IPS-11a (cell line): ENCODE data around the gene DOK7.

Source experiments
- H3K4me3 ChIP-seq: one replicate; pipeline ENCODE4 v1.5.1; 2013; ENCODE audit warnings: low read depth, low read length, control low read depth

The DOK7 gene

GRCh38 chr4:3486541-3487540, 23.7 kb downstream of the DOK7 start:
- H3K4me3 ChIP-seq, result no peak overlapping the region

DNA sequence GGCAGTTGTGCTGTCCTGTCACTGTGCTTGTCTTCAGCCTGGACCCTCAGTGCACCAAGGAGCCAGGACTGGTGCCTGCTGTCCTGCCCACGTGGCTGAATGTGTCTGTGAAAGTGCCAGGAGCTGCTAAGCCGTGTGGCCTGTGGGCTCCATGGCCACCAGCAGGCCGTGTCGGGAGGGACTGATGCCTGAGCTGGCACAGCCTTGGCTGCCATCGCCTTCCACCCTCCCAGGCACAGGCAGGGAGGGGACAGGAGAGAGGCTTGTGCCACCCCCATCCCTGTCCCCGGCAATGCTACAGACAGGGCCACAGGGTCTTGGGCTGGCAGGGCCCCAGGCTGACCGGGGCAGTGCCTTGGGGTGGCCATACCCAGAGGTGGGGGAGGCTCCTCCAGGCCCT, 24.8 kb downstream of the DOK7 start:
- H3K4me3 ChIP-seq, result no peak overlapping the region

- no peak overlapping the region for H3K4me3 ChIP-seq
Observed at GRCh38 chr4:3488820-3489219, 25.7 kb downstream of the DOK7 start.

DNA sequence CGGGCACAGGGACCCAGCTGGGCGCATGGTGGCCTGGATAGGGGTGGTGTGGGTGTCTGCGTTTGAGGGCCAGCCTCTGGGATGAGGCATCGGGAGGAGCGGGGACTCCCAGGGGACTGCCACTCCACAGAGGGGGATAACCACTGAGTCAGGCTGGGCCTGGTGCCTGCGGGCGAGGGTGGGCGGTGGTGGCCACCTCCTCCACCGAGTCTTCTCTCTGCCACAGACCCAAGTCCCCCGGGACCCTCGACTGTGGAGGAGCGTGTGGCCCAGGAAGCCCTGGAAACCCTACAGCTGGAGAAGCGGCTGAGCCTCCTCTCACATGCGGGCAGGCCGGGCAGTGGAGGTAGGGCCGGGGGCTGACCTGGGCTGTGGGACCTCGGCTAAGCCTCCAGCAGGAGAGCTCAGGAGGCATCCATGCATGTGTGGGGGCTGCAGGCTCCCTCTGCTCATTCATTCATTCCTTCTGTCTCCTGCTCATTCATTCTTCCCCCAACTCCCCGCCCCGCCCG, 26.4 kb downstream of the DOK7 start:
- H3K4me3 ChIP-seq, result no peak overlapping the region

DNA sequence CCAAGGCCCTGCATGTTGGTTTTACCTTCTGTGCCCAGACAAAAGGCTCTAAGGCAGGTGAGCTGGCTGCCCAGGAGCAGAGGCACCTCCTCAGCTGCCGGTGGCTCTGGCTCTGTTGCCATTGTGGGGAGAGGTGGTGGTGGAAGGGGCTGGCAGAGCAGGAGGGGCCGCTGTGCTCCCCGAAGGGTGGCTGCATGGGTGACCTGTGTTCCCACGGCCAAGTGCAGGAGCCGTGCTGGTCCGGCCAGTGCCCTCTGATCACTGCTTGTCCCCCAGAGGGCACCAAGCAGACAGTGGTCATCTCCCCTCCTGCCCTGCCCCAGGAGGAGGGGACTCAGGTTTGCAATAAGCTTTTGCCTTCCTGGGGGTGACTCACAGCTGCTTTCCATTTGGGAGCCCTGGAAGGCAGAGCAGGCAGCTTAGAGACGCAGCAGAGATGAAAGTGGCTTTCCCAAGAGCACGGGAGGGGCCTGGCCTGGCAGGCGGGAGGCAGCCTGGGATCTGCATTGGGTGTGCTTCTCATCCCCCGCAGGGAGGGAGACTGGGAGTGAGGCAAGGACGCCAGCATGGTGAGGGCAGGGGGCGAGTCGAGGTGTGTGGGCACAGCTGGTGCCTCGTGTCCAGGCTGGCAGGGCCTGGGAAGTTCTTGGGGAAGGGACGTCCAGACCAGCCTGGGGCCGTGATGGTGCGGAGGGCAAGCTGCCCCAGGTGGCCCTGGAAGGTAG, 28.7 kb downstream of the DOK7 start:
- H3K4me3 ChIP-seq, result no peak overlapping the region

GRCh38 chr4:3492741-3493719, 29.9 kb downstream of the DOK7 start:
- no peak overlapping the region for H3K4me3 ChIP-seq

GRCh38 chr4:3493720-3494461, 30.8 kb downstream of the DOK7 start:
- H3K4me3 ChIP-seq, result no peak overlapping the region

- H3K4me3 ChIP-seq, result no peak overlapping the region
Observed at GRCh38 chr4:3494462-3494871, 31.4 kb downstream of the DOK7 start.

DNA sequence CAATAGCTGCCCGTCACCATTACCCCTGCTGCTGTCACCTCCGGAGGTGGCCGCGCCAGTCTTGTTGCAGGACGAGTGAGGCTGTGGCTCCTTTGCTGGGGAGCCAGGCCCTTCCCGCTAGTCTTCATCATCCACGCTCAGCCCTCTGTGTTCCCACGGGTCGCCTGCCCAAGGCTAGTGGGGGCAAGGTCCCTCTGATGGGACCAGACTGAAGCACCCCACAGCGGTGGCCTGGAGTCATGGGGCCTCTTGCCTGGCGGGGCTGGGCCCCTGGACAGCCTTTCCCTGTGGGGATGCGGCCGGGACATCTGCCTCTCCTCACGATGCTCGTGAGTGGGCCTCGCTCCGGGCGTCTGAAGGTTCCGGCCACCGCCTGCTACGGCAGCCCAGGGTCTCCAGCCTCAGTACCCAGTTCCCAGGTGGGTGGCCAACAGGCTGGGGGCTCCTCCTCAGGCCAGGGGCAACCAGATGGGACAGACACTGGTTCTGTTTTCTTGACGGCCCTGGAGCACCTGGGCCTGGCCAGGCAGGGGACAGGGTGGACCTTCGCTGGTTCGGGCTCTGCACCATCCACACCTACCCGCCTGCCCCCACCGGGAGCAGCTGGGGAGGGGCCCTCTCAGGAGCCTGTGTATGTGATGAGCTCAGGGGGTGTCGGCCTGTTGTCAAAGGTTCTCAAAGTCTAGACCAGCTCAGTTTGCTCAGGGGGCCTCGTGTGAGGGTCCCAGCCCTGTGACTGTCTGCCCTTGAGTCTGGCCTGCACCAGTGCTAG, 32.3 kb downstream of the DOK7 start:
- H3K4me3 ChIP-seq, result no peak overlapping the region

DNA sequence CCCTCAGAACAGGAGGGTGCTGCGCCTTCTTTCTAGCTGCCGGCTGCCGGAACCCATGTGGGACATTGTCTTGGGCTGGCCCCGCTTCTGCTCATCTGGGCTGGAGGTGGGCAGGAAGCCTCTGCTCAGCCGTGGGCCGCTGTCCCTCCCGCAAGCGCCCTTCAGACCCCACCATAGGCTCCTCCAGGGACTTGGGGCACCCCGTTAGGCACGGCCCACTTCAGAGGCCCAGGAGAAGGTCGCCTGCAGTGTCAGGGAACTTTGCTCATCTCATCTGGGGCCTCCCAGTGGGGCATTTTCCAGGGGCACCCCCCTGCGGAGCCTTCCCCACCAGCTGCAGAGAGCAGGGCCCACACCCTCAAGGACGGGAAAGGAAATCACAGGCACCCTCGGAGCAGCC, 32.9 kb downstream of the DOK7 start:
- H3K4me3 ChIP-seq, result no peak overlapping the region

DNA sequence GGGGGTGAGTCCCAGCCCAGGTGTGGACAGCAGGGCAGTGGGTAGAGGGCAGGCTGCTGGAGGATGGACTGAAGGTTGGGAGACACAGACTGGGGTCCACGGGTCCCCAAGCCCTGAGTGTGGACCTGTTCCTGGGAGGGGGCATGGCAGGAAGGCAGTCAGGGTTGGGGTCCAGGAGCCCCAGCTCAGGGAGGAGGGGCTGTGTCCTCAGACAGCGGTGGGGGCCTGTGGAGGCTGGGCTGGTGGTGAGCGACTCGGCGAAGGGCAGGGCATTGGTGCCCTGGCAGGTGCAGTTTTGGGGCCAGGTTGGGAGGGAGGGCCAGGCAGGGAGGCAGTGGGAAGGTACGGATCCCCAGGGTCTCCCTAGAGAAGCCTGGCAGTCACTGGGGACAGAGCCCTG, 34.0 kb downstream of the DOK7 start:
- no peak overlapping the region for H3K4me3 ChIP-seq

- H3K4me3 ChIP-seq, result no peak overlapping the region
Observed at GRCh38 chr4:3497523-3498389, 34.6 kb downstream of the DOK7 start.

DNA sequence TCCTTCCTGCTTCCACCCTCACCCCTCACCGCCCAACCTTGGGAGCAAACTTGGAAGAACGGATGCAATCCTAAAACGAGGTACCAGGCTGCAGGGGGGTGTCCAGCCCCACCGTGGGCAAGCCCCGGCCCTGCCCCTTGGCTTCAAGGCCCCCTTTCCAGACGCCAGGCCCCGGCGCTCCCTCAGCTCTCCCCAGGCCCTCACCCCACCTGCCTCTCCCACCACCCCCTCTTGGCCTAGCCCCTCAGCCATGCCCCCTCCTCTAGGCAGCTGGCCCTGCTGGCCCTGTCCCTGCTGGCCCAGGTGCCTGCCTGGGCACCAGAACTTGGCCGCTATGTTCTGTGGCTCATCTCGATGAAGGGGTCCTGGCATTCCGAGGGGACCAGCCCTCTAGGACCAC, 35.3 kb downstream of the DOK7 start:
- no peak overlapping the region for H3K4me3 ChIP-seq

DNA sequence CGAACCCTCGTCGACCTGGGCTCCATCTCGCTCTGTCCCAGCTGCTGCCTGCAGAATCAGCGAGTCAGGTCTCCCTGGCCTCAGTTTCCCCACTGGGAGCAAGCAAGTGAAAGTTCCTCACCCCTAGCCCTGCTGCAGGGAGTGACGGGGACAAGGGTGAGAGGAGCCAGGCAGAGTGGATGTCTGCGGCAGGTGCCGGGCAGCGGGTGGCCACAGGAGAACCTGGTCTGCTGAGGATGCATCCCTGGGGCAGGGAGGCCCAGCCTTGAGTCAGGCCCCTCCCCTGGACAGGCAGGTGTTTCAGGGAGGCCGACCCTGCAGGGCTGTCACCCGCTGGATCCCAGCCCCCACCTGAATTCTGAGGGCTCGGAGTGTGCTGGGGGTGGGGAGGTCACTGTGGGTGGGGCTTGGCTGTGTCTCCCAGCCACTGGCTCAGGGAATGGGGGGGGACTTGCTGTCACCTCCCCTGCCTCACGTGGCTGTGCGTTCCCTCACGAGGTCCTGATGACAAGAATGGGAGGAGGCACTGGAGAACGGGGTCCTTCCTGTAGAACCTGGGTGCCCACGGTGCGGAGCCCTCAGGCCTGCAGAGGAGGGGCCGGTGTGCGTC, 35.9 kb downstream of the DOK7 start:
- no peak overlapping the region for H3K4me3 ChIP-seq

GRCh38 chr4:3499710-3500109, 36.6 kb downstream of the DOK7 start:
- no peak overlapping the region for H3K4me3 ChIP-seq

- H3K4me3 ChIP-seq, result no peak overlapping the region
Observed at GRCh38 chr4:3500111-3500510, 37.0 kb downstream of the DOK7 start.

DNA sequence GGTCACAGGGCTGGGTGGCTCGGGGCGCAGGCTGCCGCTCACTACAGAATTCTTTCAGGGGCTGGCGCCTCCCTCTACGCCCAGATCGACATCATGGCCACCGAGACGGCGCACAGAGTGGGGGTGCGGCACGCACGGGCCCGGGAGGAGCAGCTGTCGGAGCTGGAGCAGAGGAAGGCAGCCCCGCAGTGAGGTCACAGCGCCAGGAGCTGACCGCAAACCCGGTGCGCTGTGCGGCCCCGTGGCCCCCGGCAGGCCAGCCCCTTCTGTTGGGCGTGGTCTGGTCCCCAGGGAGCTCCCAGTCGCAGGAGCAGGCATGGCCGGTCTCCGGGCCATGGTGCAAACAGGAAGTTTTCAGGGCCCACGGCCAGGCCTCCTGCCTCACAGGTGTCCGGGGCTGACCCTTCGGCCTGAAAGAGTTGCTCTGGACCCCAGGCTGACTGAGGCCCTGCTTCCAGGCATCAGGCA, 37.6 kb downstream of the DOK7 start:
- H3K4me3 ChIP-seq, result no peak overlapping the region
